PFSK-1 (cell line): ENCODE measurements around the gene GUCY1A2.

Experiments used
- POLR2AphosphoS5 ChIP-seq: IDR thresholded peaks from 2 replicates; pipeline ENCODE4 v1.6.1; 2012; ENCODE audit warnings: low read depth, mild to moderate bottlenecking, control low read depth, low read length, moderate library complexity
- TAF1 ChIP-seq: IDR thresholded peaks from 2 replicates; pipeline ENCODE4 v1.6.1; 2012; ENCODE audit warnings: low read length, control low read depth, borderline replicate concordance; ENCODE audit not compliant: insufficient read depth
- TF ChIP-seq, protein P1 (sequence below), 2 experiments: IDR thresholded peaks; 2 replicates each; pipeline versions ENCODE4 v1.6.1 to v1.8.0; 2011 to 2012; ENCODE audit warnings: low read depth in 2 of 2, low read length in 2 of 2, control low read depth in 1 of 2, inconsistent platforms in 1 of 2, mild to moderate bottlenecking in 1 of 2, moderate library complexity in 1 of 2; ENCODE audit not compliant: insufficient read depth in 1 of 2

DNA sequence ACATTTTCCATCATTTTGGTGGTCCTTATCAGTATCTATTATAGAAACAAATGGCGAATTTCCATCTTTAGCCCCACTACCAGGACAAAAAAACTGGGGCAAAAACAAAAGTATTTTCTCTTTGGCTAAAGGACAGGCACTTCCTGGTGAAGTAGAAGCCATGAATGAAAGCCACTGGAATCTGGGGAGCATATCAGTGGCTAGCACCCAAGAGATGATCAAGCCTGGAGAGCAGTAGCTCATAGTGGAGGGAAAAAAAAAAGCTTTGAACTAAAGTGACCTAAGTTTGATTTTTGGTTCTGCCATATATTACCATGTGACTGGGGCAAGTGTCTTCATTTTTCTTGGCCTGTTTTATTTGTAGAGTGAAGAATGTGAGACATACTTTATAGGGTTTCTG lies 272.3 kb downstream of the GUCY1A2 start:
- no peak for TF ChIP-seq TAF1
- TF ChIP-seq POLR2AphosphoS5: no peak
- TF ChIP-seq, protein P1, sequence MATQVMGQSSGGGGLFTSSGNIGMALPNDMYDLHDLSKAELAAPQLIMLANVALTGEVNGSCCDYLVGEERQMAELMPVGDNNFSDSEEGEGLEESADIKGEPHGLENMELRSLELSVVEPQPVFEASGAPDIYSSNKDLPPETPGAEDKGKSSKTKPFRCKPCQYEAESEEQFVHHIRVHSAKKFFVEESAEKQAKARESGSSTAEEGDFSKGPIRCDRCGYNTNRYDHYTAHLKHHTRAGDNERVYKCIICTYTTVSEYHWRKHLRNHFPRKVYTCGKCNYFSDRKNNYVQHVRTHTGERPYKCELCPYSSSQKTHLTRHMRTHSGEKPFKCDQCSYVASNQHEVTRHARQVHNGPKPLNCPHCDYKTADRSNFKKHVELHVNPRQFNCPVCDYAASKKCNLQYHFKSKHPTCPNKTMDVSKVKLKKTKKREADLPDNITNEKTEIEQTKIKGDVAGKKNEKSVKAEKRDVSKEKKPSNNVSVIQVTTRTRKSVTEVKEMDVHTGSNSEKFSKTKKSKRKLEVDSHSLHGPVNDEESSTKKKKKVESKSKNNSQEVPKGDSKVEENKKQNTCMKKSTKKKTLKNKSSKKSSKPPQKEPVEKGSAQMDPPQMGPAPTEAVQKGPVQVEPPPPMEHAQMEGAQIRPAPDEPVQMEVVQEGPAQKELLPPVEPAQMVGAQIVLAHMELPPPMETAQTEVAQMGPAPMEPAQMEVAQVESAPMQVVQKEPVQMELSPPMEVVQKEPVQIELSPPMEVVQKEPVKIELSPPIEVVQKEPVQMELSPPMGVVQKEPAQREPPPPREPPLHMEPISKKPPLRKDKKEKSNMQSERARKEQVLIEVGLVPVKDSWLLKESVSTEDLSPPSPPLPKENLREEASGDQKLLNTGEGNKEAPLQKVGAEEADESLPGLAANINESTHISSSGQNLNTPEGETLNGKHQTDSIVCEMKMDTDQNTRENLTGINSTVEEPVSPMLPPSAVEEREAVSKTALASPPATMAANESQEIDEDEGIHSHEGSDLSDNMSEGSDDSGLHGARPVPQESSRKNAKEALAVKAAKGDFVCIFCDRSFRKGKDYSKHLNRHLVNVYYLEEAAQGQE (IDR thresholded peaks at IDR 0.05; ENCODE audit: insufficient read depth in 1 of 2, low read depth in 2 of 2, low read length in 2 of 2): no peak
